Activated gamma-delta T cell treated with Interleukin-2 at 50 U/mL for 16 hours (primary cell): ENCODE results near the gene EFNB3.

ENCODE experiments used
- DNase-seq: peaks from one replicate; pipeline ENCODE4 v3.0.0-alpha.2; 2020

EFNB3 gene

GRCh38 chr17:7704601-7705268 lies at the start of gene EFNB3:
TSS of gene EFNB3 (plus strand) at chr17:7705202. CDS start at chr17:7705599, 397 bp downstream.
- no peak for DNase-seq

- DNase-seq, result no peak
These were observed 49.5 kb upstream of the EFNB3 start for GRCh38 chr17:7655541-7655840.

GRCh38 chr17:7656958-7657609 lies 47.9 kb upstream of the EFNB3 start:
- DNase-seq, result no peak

GRCh38 chr17:7667656-7668406 lies 37.2 kb upstream of the EFNB3 start:
- no peak for DNase-seq

GRCh38 chr17:7668482-7668881 lies 36.5 kb upstream of the EFNB3 start:
- DNase-seq, result no peak

GRCh38 chr17:7673239-7673638 lies 31.8 kb upstream of the EFNB3 start:
- no peak for DNase-seq

- DNase-seq, result no peak
These were observed 30.1 kb upstream of the EFNB3 start for GRCh38 chr17:7674934-7675333.

- DNase-seq, result no peak
These were observed 28.5 kb upstream of the EFNB3 start for GRCh38 chr17:7676533-7676932.

- no peak for DNase-seq
These were observed 27.5 kb upstream of the EFNB3 start for GRCh38 chr17:7677388-7678067.

GRCh38 chr17:7684851-7685532 lies 20.0 kb upstream of the EFNB3 start:
- no peak for DNase-seq

GRCh38 chr17:7685533-7686221 lies 19.3 kb upstream of the EFNB3 start:
- DNase-seq, result peak; percentile 90

- peak; percentile 80 for DNase-seq
These were observed 18.6 kb upstream of the EFNB3 start for GRCh38 chr17:7686222-7687071.

GRCh38 chr17:7687072-7687907 lies 17.7 kb upstream of the EFNB3 start, which contains the start of gene TP53:
TSS of gene TP53 (minus strand) at chr17:7687490. CDS start at chr17:7676594, 10,896 bp downstream.
- DNase-seq, result peak; percentile 86

- DNase-seq, result peak; percentile 96
These were observed 16.8 kb upstream of the EFNB3 start, which contains the start of gene WRAP53 for GRCh38 chr17:7687908-7688807. TSS of gene WRAP53 (plus strand) at chr17:7688477. CDS start at chr17:7688649, 172 bp downstream.

GRCh38 chr17:7688808-7689316 lies 16.1 kb upstream of the EFNB3 start:
- no peak for DNase-seq

GRCh38 chr17:7695586-7695985 lies 9.4 kb upstream of the EFNB3 start:
- no peak for DNase-seq

- DNase-seq, result no peak
These were observed 7.0 kb upstream of the EFNB3 start for GRCh38 chr17:7697828-7698588.

- DNase-seq, result no peak
These were observed 4.5 kb upstream of the EFNB3 start for GRCh38 chr17:7700510-7700909.
